Measurements from ENCODE around the gene SLC2A13. TPM values are rescaled to one million over a fixed set of nuclear protein-coding genes. Genes with fewer than 3 reads are reported as not detected.

The SLC2A13 gene
- polyA plus RNA-seq, 3 donors: 2.2 to 2.9 (median 2.5) TPM

GRCh38 chr12:39777465-39777864 is 328.4 kb downstream of the SLC2A13 start:
- H3K4me1 Mint-ChIP-seq: no peaks in the 10 kb centered on the region
- no peak overlapping the region for H3K27ac Mint-ChIP-seq
- H4K20me1 ChIP-seq (ENCODE audit: insufficient read depth, low read length): no peaks in the 10 kb centered on the region
- H3K27ac ChIP-seq (ENCODE audit: low read depth in 1 of 2, low read length in 2 of 2): no peak overlapping the region
- 98% methylated on average over 8 of the region's 11 CpGs for WGBS (ENCODE audit: insufficient coverage)
- H3K27me3 ChIP-seq (ENCODE audit: control insufficient read depth in 2 of 2, insufficient read depth in 2 of 2, low read length in 2 of 2): no peaks in the 10 kb centered on the region
- no peaks in the 10 kb centered on the region for H3K9me3 ChIP-seq (replicated peaks in 1 of 2; ENCODE audit: control insufficient read depth in 1 of 2, insufficient read depth in 1 of 2, low read length in 2 of 2)
- no peak for DNase-seq
- H3K36me3 Mint-ChIP-seq: no peaks in the 10 kb centered on the region
- H3K4me3 ChIP-seq (replicated peaks in 1 of 3; ENCODE audit: low read depth in 2 of 3, low read length in 3 of 3): no peak overlapping the region
- H3K27me3 Mint-ChIP-seq (ENCODE audit: low read depth in 3 of 3): peaks cover 0 to 2% (median 0%) of the 10 kb centered on the region in 3 donors
- no peaks in the 10 kb centered on the region for H3K79me2 ChIP-seq (ENCODE audit: insufficient read depth, low read length)
- intact Hi-C loops (cut with micrococcal nuclease): no loop called here
- H2AFZ ChIP-seq (ENCODE audit: insufficient read depth, low read depth, low read length, poor library complexity, severe bottlenecking): no peak overlapping the region
- no peak overlapping the region for H3K4me2 ChIP-seq (replicated peaks; ENCODE audit: extremely low read depth, low read length, poor library complexity, severe bottlenecking)
- no peaks in the 10 kb centered on the region for H3K36me3 ChIP-seq (replicated peaks in 1 of 2; ENCODE audit: control insufficient read depth in 1 of 2, insufficient read depth in 2 of 2, low read length in 2 of 2)
- no peak for TF ChIP-seq CTCF (IDR thresholded peaks at IDR 0.05)
- no peak overlapping the region for H3K9ac ChIP-seq (ENCODE audit: insufficient read depth, low read length, poor library complexity, severe bottlenecking)
- H3K9me3 Mint-ChIP-seq: peaks cover 0 to 4% (median 0%) of the 10 kb centered on the region in 7 donors
- H3K4me1 ChIP-seq (ENCODE audit: control insufficient read depth in 1 of 2, insufficient read depth in 2 of 2, low read length in 2 of 2): no peaks in the 10 kb centered on the region
- H3K4me3 Mint-ChIP-seq: no peak overlapping the region

- H3K9me3 ChIP-seq (replicated peaks in 1 of 2; ENCODE audit: control insufficient read depth in 1 of 2, insufficient read depth in 1 of 2, low read length in 2 of 2): no peaks in the 10 kb centered on the region
- no peaks in the 10 kb centered on the region for H4K20me1 ChIP-seq (ENCODE audit: insufficient read depth, low read length)
- no peak overlapping the region for H3K4me2 ChIP-seq (replicated peaks; ENCODE audit: extremely low read depth, low read length, poor library complexity, severe bottlenecking)
- Mint-ChIP-seq H3K9me3 (peaks cover 0 to 4% (median 2%) of the 10 kb centered on the region in 7 donors), H3K27ac (no peak overlapping the region), H3K4me1 (no peaks in the 10 kb centered on the region), H3K27me3 (ENCODE audit: low read depth in 3 of 3) (peaks cover 0 to 2% (median 0%) of the 10 kb centered on the region in 3 donors), H3K36me3 (no peaks in the 10 kb centered on the region), H3K4me3 (no peak overlapping the region)
- no peaks in the 10 kb centered on the region for H3K27me3 ChIP-seq (ENCODE audit: control insufficient read depth in 2 of 2, insufficient read depth in 2 of 2, low read length in 2 of 2)
- no peak overlapping the region for H3K27ac ChIP-seq (ENCODE audit: low read depth in 1 of 2, low read length in 2 of 2)
- H3K4me3 ChIP-seq (replicated peaks in 1 of 3; ENCODE audit: low read depth in 2 of 3, low read length in 3 of 3): no peak overlapping the region
- H2AFZ ChIP-seq (ENCODE audit: insufficient read depth, low read depth, low read length, poor library complexity, severe bottlenecking): no peak overlapping the region
- intact Hi-C loops (cut with micrococcal nuclease): no loop called here
- 100% methylated on average over 1 of the region's 2 CpGs for WGBS (ENCODE audit: insufficient coverage)
- DNase-seq: no peak
- TF ChIP-seq CTCF (IDR thresholded peaks at IDR 0.05): no peak
- no peaks in the 10 kb centered on the region for H3K36me3 ChIP-seq (replicated peaks in 1 of 2; ENCODE audit: control insufficient read depth in 1 of 2, insufficient read depth in 2 of 2, low read length in 2 of 2)
- H3K9ac ChIP-seq (ENCODE audit: insufficient read depth, low read length, poor library complexity, severe bottlenecking): no peak overlapping the region
- H3K79me2 ChIP-seq (ENCODE audit: insufficient read depth, low read length): no peaks in the 10 kb centered on the region
- H3K4me1 ChIP-seq (ENCODE audit: control insufficient read depth in 1 of 2, insufficient read depth in 2 of 2, low read length in 2 of 2): no peaks in the 10 kb centered on the region
Observed at GRCh38 chr12:39773266-39773665, 332.6 kb downstream of the SLC2A13 start.
